ENCODE measurements around the gene CSNK1G3.

CSNK1G3 gene

GRCh38 chr5:123528878-123529277, 16.9 kb downstream of the CSNK1G3 start:
- peaks cover 60% of the 10 kb centered on the region for H3K4me1 Mint-ChIP-seq (ENCODE audit: low read depth)

GRCh38 chr5:123530728-123531127, 18.8 kb downstream of the CSNK1G3 start:
- no peak for DNase-seq
- Mint-ChIP-seq H3K36me3 (ENCODE audit: low read depth) (no peaks in the 10 kb centered on the region), H3K27me3 (no peaks in the 10 kb centered on the region), H3K4me1 (ENCODE audit: low read depth) (peaks cover 57% of the 10 kb centered on the region), H3K9me3 (no peaks in the 10 kb centered on the region), H3K4me3 (no peak overlapping the region), H3K27ac (no peak overlapping the region)

More at GRCh38 chr5:123528878-123529277, 16.9 kb downstream of the CSNK1G3 start:
- Mint-ChIP-seq H3K36me3 (ENCODE audit: low read depth) (peaks cover 2% of the 10 kb centered on the region), H3K9me3 (no peaks in the 10 kb centered on the region), H3K27ac (no peak overlapping the region), H3K4me3 (no peak overlapping the region), H3K27me3 (no peaks in the 10 kb centered on the region)
- no peak for DNase-seq

GRCh38 chr5:123535648-123536047, 23.7 kb downstream of the CSNK1G3 start:
- Mint-ChIP-seq H3K36me3 (ENCODE audit: low read depth) (no peaks in the 10 kb centered on the region), H3K4me1 (ENCODE audit: low read depth) (peaks cover 50% of the 10 kb centered on the region), H3K27ac (no peak overlapping the region), H3K9me3 (no peaks in the 10 kb centered on the region), H3K27me3 (no peaks in the 10 kb centered on the region), H3K4me3 (no peak overlapping the region)
- DNase-seq: no peak

- no peaks in the 10 kb centered on the region for H3K9me3 Mint-ChIP-seq
- H3K27ac Mint-ChIP-seq: no peak overlapping the region
- no peaks in the 10 kb centered on the region for H3K27me3 Mint-ChIP-seq
- H3K4me3 Mint-ChIP-seq: no peak overlapping the region
- peaks cover 50% of the 10 kb centered on the region for H3K4me1 Mint-ChIP-seq (ENCODE audit: low read depth)
- no peaks in the 10 kb centered on the region for H3K36me3 Mint-ChIP-seq (ENCODE audit: low read depth)
- no peak for DNase-seq
These were observed 25.3 kb downstream of the CSNK1G3 start for GRCh38 chr5:123537256-123537655.

- no peaks in the 10 kb centered on the region for H3K27me3 Mint-ChIP-seq
- H3K4me1 Mint-ChIP-seq (ENCODE audit: low read depth): peaks cover 55% of the 10 kb centered on the region
- H3K27ac Mint-ChIP-seq: no peak overlapping the region
- no peak for DNase-seq
- no peaks in the 10 kb centered on the region for H3K9me3 Mint-ChIP-seq
- no peak overlapping the region for H3K4me3 Mint-ChIP-seq
- H3K36me3 Mint-ChIP-seq (ENCODE audit: low read depth): no peaks in the 10 kb centered on the region
These were observed 25.9 kb downstream of the CSNK1G3 start for GRCh38 chr5:123537845-123538244.

- Mint-ChIP-seq H3K9me3 (no peaks in the 10 kb centered on the region), H3K27ac (no peak overlapping the region), H3K36me3 (ENCODE audit: low read depth) (no peaks in the 10 kb centered on the region), H3K4me1 (ENCODE audit: low read depth) (peaks cover 60% of the 10 kb centered on the region), H3K4me3 (no peak overlapping the region), H3K27me3 (no peaks in the 10 kb centered on the region)
- DNase-seq: no peak
These were observed 26.9 kb downstream of the CSNK1G3 start for GRCh38 chr5:123538670-123539459.

GRCh38 chr5:123540534-123540933, 28.6 kb downstream of the CSNK1G3 start:
- Mint-ChIP-seq H3K27ac (no peak overlapping the region), H3K4me3 (no peak overlapping the region), H3K27me3 (no peaks in the 10 kb centered on the region), H3K4me1 (ENCODE audit: low read depth) (peaks cover 62% of the 10 kb centered on the region), H3K9me3 (no peaks in the 10 kb centered on the region), H3K36me3 (ENCODE audit: low read depth) (peaks cover 3% of the 10 kb centered on the region)
- no peak for DNase-seq

- Mint-ChIP-seq H3K9me3 (no peaks in the 10 kb centered on the region), H3K4me1 (ENCODE audit: low read depth) (peaks cover 62% of the 10 kb centered on the region), H3K27ac (peak overlapping the region; percentile 2), H3K4me3 (no peak overlapping the region), H3K27me3 (no peaks in the 10 kb centered on the region), H3K36me3 (ENCODE audit: low read depth) (peaks cover 20% of the 10 kb centered on the region)
- DNase-seq: no peak
These were observed 31.5 kb downstream of the CSNK1G3 start for GRCh38 chr5:123543438-123543837.

GRCh38 chr5:123545506-123545905, 33.5 kb downstream of the CSNK1G3 start:
- H3K36me3 Mint-ChIP-seq (ENCODE audit: low read depth): peaks cover 30% of the 10 kb centered on the region

GRCh38 chr5:123546657-123547056, 34.7 kb downstream of the CSNK1G3 start:
- no peaks in the 10 kb centered on the region for H3K27me3 Mint-ChIP-seq
- H3K4me1 Mint-ChIP-seq (ENCODE audit: low read depth): peaks cover 70% of the 10 kb centered on the region
- no peak for DNase-seq
- peaks cover 36% of the 10 kb centered on the region for H3K36me3 Mint-ChIP-seq (ENCODE audit: low read depth)
- no peak overlapping the region for H3K27ac Mint-ChIP-seq
- H3K9me3 Mint-ChIP-seq: no peaks in the 10 kb centered on the region
- H3K4me3 Mint-ChIP-seq: no peak overlapping the region

More at GRCh38 chr5:123545506-123545905, 33.5 kb downstream of the CSNK1G3 start:
- no peak overlapping the region for H3K4me3 Mint-ChIP-seq
- no peak overlapping the region for H3K27ac Mint-ChIP-seq
- peaks cover 70% of the 10 kb centered on the region for H3K4me1 Mint-ChIP-seq (ENCODE audit: low read depth)
- H3K27me3 Mint-ChIP-seq: no peaks in the 10 kb centered on the region
- no peak for DNase-seq
- no peaks in the 10 kb centered on the region for H3K9me3 Mint-ChIP-seq

- H3K27ac Mint-ChIP-seq: peak overlapping the region; percentile 76
- peak; percentile 42 for DNase-seq
- H3K36me3 Mint-ChIP-seq (ENCODE audit: low read depth): peaks cover 48% of the 10 kb centered on the region
- no peaks in the 10 kb centered on the region for H3K27me3 Mint-ChIP-seq
- H3K9me3 Mint-ChIP-seq: no peaks in the 10 kb centered on the region
- H3K4me1 Mint-ChIP-seq (ENCODE audit: low read depth): peaks cover 51% of the 10 kb centered on the region
- peak overlapping the region; percentile 17 for H3K4me3 Mint-ChIP-seq
These were observed 37.4 kb downstream of the CSNK1G3 start for GRCh38 chr5:123549256-123549904.

GRCh38 chr5:123554601-123555000, 42.6 kb downstream of the CSNK1G3 start:
- no peak overlapping the region for H3K4me3 Mint-ChIP-seq

GRCh38 chr5:123557907-123558306, 45.9 kb downstream of the CSNK1G3 start:
- Mint-ChIP-seq H3K9me3 (no peaks in the 10 kb centered on the region), H3K4me1 (ENCODE audit: low read depth) (peaks cover 27% of the 10 kb centered on the region), H3K27ac (no peak overlapping the region), H3K4me3 (no peak overlapping the region), H3K36me3 (ENCODE audit: low read depth) (peaks cover 54% of the 10 kb centered on the region), H3K27me3 (no peaks in the 10 kb centered on the region)
- DNase-seq: no peak

More at GRCh38 chr5:123554601-123555000, 42.6 kb downstream of the CSNK1G3 start:
- Mint-ChIP-seq H3K9me3 (no peaks in the 10 kb centered on the region), H3K27ac (no peak overlapping the region), H3K27me3 (no peaks in the 10 kb centered on the region), H3K36me3 (ENCODE audit: low read depth) (peaks cover 54% of the 10 kb centered on the region), H3K4me1 (ENCODE audit: low read depth) (peaks cover 27% of the 10 kb centered on the region)
- no peak for DNase-seq

GRCh38 chr5:123558762-123559433, 46.9 kb downstream of the CSNK1G3 start:
- DNase-seq: no peak
- H3K27ac Mint-ChIP-seq: peak overlapping the region; percentile 47
- no peak overlapping the region for H3K4me3 Mint-ChIP-seq
- peaks cover 49% of the 10 kb centered on the region for H3K36me3 Mint-ChIP-seq (ENCODE audit: low read depth)
- H3K9me3 Mint-ChIP-seq: no peaks in the 10 kb centered on the region
- H3K4me1 Mint-ChIP-seq (ENCODE audit: low read depth): peaks cover 28% of the 10 kb centered on the region
- no peaks in the 10 kb centered on the region for H3K27me3 Mint-ChIP-seq

GRCh38 chr5:123559434-123559775, 47.4 kb downstream of the CSNK1G3 start:
- Mint-ChIP-seq H3K27ac (no peak overlapping the region), H3K4me3 (no peak overlapping the region), H3K36me3 (ENCODE audit: low read depth) (peaks cover 45% of the 10 kb centered on the region), H3K4me1 (ENCODE audit: low read depth) (peaks cover 26% of the 10 kb centered on the region), H3K9me3 (no peaks in the 10 kb centered on the region), H3K27me3 (no peaks in the 10 kb centered on the region)
- no peak for DNase-seq
